CD4-positive, alpha-beta T cell treated with Interleukin-4 for 1 hour (primary cell): ENCODE results near the gene DLEC1.

Experiments used
- DNase-seq, 2 donors: peaks; one replicate each; pipeline ENCODE4 v3.0.0-alpha.2; 2020 to 2022

The DLEC1 gene

GRCh38 chr3:38002940-38003339 is 36.1 kb upstream of the DLEC1 start:
- no peak for DNase-seq

GRCh38 chr3:38003371-38003816 is 35.6 kb upstream of the DLEC1 start:
- peak; percentile 47 to 66 for DNase-seq

- DNase-seq, result no peak
Measured at GRCh38 chr3:38003817-38004414, 35.1 kb upstream of the DLEC1 start.

GRCh38 chr3:38004415-38005075 is 34.5 kb upstream of the DLEC1 start:
- DNase-seq, result peak; percentile 60 to 63

- DNase-seq, result no peak
Measured at GRCh38 chr3:38005076-38006020, 33.7 kb upstream of the DLEC1 start.

GRCh38 chr3:38006031-38006430 is 33.0 kb upstream of the DLEC1 start:
- no peak for DNase-seq

- no peak for DNase-seq
Measured at GRCh38 chr3:38006445-38006995, 32.5 kb upstream of the DLEC1 start.

- no peak for DNase-seq
Measured at GRCh38 chr3:38007754-38008090, 31.3 kb upstream of the DLEC1 start.

GRCh38 chr3:38008191-38008701 is 30.8 kb upstream of the DLEC1 start:
- no peak for DNase-seq

- DNase-seq, result no peak
Measured at GRCh38 chr3:38008971-38009580, 29.9 kb upstream of the DLEC1 start.

GRCh38 chr3:38009807-38010591 is 29.0 kb upstream of the DLEC1 start:
- DNase-seq, result no peak

GRCh38 chr3:38011111-38011510 is 27.9 kb upstream of the DLEC1 start:
- no peak for DNase-seq

- DNase-seq, result no peak
Measured at GRCh38 chr3:38015485-38015884, 23.5 kb upstream of the DLEC1 start.

- DNase-seq, result no peak
Measured at GRCh38 chr3:38015984-38016383, 23.0 kb upstream of the DLEC1 start.

- no peak for DNase-seq
Measured at GRCh38 chr3:38016410-38016809, 22.6 kb upstream of the DLEC1 start.

GRCh38 chr3:38016847-38017444 is 22.1 kb upstream of the DLEC1 start:
- no peak for DNase-seq

GRCh38 chr3:38017445-38018295 is 21.3 kb upstream of the DLEC1 start:
- no peak for DNase-seq

- no peak for DNase-seq
Measured at GRCh38 chr3:38018296-38019266, 20.4 kb upstream of the DLEC1 start.

GRCh38 chr3:38019658-38020341 is 19.2 kb upstream of the DLEC1 start:
- no peak for DNase-seq
